ENCODE measurements around the gene ASL. TPM values are rescaled to one million over a fixed set of nuclear protein-coding genes. Genes with fewer than 3 reads are reported as not detected.
"Not testable (repeated sequence)": the region's sequence is repeated elsewhere in the genome, so short reads cannot be mapped to it uniquely, and the experiment has no call there.

ASL gene
- total RNA-seq, 4 donors from 2014 or later = 7.2 to 63.2 (median 22.4) TPM

DNA sequence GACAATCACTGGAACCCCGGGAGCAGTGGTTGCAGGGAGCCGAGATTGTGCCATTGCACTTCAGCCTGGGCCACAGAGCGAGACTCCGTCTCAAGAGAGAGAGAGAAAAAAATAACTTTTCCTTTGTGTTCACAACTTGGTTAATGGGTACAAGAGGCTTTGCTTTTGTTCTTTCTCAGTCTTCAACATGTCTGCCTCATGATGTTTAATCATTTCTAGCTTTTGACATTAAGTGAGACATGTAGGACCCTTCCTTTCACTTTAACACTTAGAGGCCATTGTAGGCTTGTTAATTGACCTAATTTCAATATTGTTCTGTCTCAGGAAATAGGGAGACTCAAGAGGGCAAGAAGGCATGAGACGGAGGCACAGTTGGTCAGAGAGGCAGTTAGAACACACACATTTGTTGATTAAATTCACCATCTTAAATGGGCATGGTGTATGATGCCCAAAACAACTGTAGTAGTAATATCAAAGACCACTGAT, 29.7 kb downstream of the ASL start:
- no peaks in the 10 kb centered on the region for H3K4me1 ChIP-seq
- H3K27ac ChIP-seq = no peak overlapping the region
- no peak overlapping the region for H3K4me3 ChIP-seq
- no peaks in the 10 kb centered on the region for H3K27me3 ChIP-seq
- TF ChIP-seq, protein P1, sequence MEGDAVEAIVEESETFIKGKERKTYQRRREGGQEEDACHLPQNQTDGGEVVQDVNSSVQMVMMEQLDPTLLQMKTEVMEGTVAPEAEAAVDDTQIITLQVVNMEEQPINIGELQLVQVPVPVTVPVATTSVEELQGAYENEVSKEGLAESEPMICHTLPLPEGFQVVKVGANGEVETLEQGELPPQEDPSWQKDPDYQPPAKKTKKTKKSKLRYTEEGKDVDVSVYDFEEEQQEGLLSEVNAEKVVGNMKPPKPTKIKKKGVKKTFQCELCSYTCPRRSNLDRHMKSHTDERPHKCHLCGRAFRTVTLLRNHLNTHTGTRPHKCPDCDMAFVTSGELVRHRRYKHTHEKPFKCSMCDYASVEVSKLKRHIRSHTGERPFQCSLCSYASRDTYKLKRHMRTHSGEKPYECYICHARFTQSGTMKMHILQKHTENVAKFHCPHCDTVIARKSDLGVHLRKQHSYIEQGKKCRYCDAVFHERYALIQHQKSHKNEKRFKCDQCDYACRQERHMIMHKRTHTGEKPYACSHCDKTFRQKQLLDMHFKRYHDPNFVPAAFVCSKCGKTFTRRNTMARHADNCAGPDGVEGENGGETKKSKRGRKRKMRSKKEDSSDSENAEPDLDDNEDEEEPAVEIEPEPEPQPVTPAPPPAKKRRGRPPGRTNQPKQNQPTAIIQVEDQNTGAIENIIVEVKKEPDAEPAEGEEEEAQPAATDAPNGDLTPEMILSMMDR (IDR thresholded peaks at IDR 0.05) = no peak
- no peak for TF ChIP-seq POLR2A (IDR thresholded peaks at IDR 0.05)
- no peaks in the 10 kb centered on the region for H3K9me3 ChIP-seq
- intact Hi-C loops (cut with DNase I; ENCODE audit: low total_unique reads) = no loop called here
- H3K36me3 ChIP-seq = no peaks in the 10 kb centered on the region
- DNase-seq = no peak

DNA sequence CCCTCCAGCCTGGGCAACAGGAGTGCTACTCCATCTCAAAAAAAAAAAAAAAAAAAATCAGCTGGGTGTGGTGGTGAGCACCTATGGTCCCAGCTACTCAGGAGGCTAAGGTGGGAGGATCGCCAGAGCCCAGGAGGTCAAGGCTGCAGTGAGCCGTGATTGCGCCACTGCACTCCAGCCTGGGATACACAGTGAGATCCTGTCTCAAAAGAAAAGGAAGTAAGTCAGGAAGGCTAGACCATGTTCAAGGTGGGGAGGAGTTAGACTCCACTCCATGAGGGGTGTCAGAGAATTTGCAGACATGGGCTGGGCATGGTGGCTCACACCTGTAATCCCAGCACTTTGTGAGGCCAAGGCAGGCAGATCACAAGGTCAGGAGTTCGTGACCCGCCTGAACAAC, 32.8 kb downstream of the ASL start:
- H3K27me3 ChIP-seq; H3K4me3 ChIP-seq; H3K4me1 ChIP-seq; H3K27ac ChIP-seq; H3K36me3 ChIP-seq; DNase-seq; H3K9me3 ChIP-seq; intact Hi-C loops (cut with DNase I; ENCODE audit: low total_unique reads): not testable (repeated sequence)

DNA sequence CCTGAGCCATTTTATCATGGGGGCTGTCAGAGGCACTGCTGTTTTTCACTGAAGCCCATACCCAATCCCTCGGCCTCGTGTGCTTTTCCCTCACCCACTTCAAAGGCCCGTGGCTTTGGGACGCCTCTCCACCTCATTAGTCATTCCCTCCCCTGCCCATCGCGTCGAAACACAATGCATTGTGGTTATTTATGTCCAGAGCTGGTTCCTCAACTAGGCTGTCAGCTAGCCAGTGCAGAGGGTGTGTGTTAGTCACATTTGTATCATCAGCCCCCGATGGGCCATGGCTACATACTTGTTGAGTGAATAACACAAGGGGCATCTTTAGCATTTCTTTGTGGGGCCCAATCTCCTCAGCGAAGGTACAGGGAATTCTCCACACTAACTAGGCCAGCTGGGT, 35.2 kb downstream of the ASL start:
- TF ChIP-seq POLR2A (IDR thresholded peaks at IDR 0.05) = no peak
- TF ChIP-seq, protein P1 (IDR thresholded peaks at IDR 0.05) = no peak
- H3K27me3 ChIP-seq = no peaks in the 10 kb centered on the region
- no peak for DNase-seq
- no peak overlapping the region for H3K27ac ChIP-seq
- H3K9me3 ChIP-seq = no peaks in the 10 kb centered on the region
- H3K4me1 ChIP-seq = peaks cover 0 to 3% of the 10 kb centered on the region in 2 donors
- H3K4me3 ChIP-seq = no peak overlapping the region
- intact Hi-C loops (cut with DNase I; ENCODE audit: low total_unique reads) = no loop called here
- no peaks in the 10 kb centered on the region for H3K36me3 ChIP-seq

DNA sequence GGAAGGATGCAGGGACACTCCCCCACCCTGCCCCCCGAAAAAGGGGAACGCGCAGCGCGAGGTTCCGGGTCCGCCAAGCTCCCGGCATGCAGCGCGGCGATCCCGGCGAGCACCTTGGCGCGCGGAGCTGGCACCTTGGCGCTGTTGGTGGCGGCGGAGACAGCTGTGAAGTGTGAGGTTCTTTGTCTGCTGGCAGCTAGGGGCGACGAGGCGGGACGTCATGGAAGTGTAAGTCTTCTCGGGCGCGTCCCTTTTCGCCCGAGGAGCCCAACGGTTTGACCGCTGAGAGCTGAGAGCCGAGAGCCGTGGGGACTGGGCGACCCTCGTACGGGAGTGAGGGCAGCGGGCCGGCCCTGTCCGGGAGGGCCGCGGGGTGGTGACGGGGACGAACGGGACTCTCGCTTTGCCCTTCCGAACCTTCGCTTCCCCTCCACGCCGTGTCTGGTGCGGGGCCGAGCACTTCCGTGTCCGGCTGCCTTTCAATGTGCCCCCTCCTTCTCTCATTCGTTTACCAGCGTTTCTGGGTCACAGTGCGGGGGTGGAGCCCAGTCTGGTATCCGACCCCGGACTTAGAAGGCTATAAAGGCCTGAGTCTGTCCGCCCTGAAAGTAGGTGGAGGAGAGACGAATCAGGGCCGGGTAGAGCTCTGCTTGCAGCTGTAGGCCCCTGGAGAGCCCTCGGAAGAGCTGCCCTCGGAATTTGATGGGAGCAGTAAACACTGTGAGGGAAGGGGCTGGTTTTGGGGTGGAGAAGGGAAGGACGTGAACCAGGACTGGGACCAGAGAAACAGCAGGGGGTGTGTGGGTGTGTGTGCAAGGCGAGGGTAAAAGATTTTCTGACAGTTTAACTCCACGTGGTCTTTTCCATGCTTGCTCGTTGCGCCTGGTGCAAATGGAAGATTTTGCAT, 39.4 kb downstream of the ASL start, which contains the start of gene CRCP:
Gene CRCP (plus strand): TSS at position 105 of the 907 bp plus-strand sequence. CDS start 116 bp downstream, at position 221.
- Histone ChIP-seq H3K36me3 (no peaks in the 10 kb centered on the region), H3K4me3 (peak within 1 kb of the TSS; percentile 74 to 88), H3K27me3 (no peaks in the 10 kb centered on the region), H3K9me3 (no peaks in the 10 kb centered on the region), H3K27ac (peak within 1 kb of the TSS; percentile 82 to 96), H3K4me1 (peaks cover 7 to 10% of the 10 kb centered on the region in 2 donors)
- TF ChIP-seq, protein P1 (IDR thresholded peaks at IDR 0.05) = peak in 2 of 4 experiments; percentile 11 to 16
- TF ChIP-seq POLR2A (IDR thresholded peaks at IDR 0.05) = peak; percentile 20 to 42
- DNase-seq = peak; percentile 81 to 82
- intact Hi-C loops (cut with DNase I; ENCODE audit: low total_unique reads) = no loop called here

DNA sequence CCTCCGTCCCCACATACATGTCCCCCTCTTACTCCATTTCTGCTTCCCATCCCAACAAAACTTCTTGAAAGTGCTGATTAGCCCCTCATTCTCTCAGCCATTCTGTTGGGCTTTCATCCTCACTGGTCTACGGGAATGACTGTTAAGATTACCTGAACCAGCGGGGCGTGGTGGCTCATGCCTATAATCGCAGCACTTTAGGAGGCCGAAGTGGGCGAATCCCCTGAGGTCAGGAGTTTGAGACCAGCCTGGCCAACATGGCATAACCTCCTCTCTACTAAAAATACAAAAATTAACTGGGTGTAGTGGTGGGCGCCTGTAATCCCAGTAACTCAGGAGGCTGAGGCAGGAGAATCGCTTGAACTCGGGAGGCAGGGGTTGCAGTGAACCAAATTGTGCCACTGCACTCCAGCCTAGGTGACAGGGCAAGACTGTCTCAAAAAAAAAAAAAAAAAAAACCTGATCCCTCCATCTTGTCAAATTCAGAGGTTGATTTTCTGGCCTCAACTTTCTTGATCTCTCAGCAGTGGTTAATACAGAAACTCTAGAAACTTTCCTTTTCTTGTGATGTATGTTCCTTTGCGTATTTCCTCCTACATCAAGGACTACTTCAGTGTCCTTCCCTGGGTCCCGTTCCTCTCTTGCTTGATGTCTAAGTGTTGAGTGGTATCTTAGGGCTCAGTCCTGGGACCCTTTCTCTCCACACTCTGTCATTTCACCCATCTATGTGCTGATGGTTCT, 41.2 kb downstream of the ASL start:
- H3K4me3 ChIP-seq; H3K27me3 ChIP-seq; DNase-seq; H3K4me1 ChIP-seq; intact Hi-C loops (cut with DNase I; ENCODE audit: low total_unique reads); H3K36me3 ChIP-seq; H3K27ac ChIP-seq; H3K9me3 ChIP-seq: not testable (repeated sequence)

DNA sequence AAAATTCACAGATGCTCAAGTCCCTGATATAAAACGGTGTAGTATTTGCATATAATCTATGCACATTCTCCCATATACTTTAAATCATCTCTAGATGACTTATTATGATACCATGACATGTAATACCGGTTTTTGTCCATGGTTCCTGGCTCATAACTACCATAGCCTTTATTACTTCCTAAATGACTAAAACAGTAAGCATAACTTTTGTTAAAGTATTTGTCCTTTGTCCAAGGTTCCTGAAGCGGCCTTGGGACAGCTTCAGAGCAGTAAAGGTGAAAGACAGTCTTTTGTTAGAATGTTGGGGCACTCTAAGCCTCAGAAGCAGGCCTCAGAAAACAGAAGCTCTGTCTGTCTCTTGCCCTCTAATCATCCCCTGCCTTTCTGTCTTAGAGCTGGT, 43.0 kb downstream of the ASL start:
- Histone ChIP-seq H3K36me3 (no peaks in the 10 kb centered on the region), H3K27me3 (no peaks in the 10 kb centered on the region), H3K27ac (no peak overlapping the region), H3K4me3 (no peak overlapping the region), H3K9me3 (no peaks in the 10 kb centered on the region), H3K4me1 (peaks cover 7 to 10% of the 10 kb centered on the region in 2 donors)
- intact Hi-C loops (cut with DNase I; ENCODE audit: low total_unique reads) = no loop called here
- DNase-seq = no peak
- TF ChIP-seq POLR2A (IDR thresholded peaks at IDR 0.05) = no peak
- TF ChIP-seq, protein P1 (IDR thresholded peaks at IDR 0.05) = no peak

All from uterus (tissue), 4 donors.